Body of pancreas (tissue), 4 donors: ENCODE results near the gene CSNK2A3. TPM values are rescaled to one million over a fixed set of nuclear protein-coding genes. Genes with fewer than 3 reads are reported as not detected.

ENCODE experiments used
- ATAC-seq: fragments of 150-250 bp; one replicate; pipeline ENCODE4 v1.9.1; 2016
- DNase-seq, 4 donors: peaks; one replicate each; pipeline ENCODE4 v3.0.0-alpha.2; 2019
- H3K27ac ChIP-seq, 4 donors: fragments of 200-600 bp; sonication (generic); 1 replicate in 3 of 4; 2 replicates in 1 of 4; pipeline versions ENCODE4 v1.5.1 to v1.6.1; 2016 to 2019; ENCODE audit warnings: mild to moderate bottlenecking in 1 of 4, mixed read lengths in 1 of 4, moderate library complexity in 1 of 4
- H3K27me3 ChIP-seq, 2 donors: fragments of 200-600 bp; sonication (generic); one replicate each; pipeline ENCODE4 v1.6.0; 2016; ENCODE audit warnings: mild to moderate bottlenecking in 1 of 2
- H3K36me3 ChIP-seq, 2 donors: fragments of 200-600 bp; sonication (generic); replicated peaks in 1 of 2; 2 replicates each; pipeline ENCODE4 v1.5.1; 2016; ENCODE audit warnings: low read depth in 2 of 2; ENCODE audit not compliant: insufficient read depth in 1 of 2
- H3K4me1 ChIP-seq: fragments of 200-600 bp; sonication (generic); one replicate; pipeline ENCODE4 v1.6.0; 2016
- H3K4me3 ChIP-seq, 2 donors: fragments of 200-600 bp; sonication (generic); 1 replicate in 1 of 2; 2 replicates in 1 of 2; pipeline ENCODE4 v1.5.1; 2016 to 2019
- H3K9me3 ChIP-seq, 3 donors: fragments of 200-600 bp; sonication (generic); 1 replicate in 2 of 3; 2 replicates in 1 of 3; pipeline ENCODE4 v1.5.1; 2016
- CTCF ChIP-seq, 7 experiments: fragments of 450-650 bp in 4 of 7; fragments of 200-600 bp in 3 of 7; sonication (generic) in 3 of 7; IDR thresholded peaks; one replicate each; pipeline ENCODE4 v1.5.1; 2016 to 2019; ENCODE audit warnings: antibody characterized with exemption in 7 of 7
- POLR2A ChIP-seq, 3 donors: fragments of 450-650 bp; IDR thresholded peaks; one replicate each; pipeline ENCODE4 v1.6.1; 2016; ENCODE audit warnings: antibody characterized with exemption in 3 of 3, mild to moderate bottlenecking in 2 of 3
- WGBS, 2 donors: methylation state at CpG; one replicate each; pipeline ENCODE4 v1.1.5; 2017; 5-methylcytosine and 5-hydroxymethylcytosine counted together
- intact Hi-C: fragments of 100-400 bp; cut with DNase I; formaldehyde crosslinking; loops from one replicate; pipeline ENCODE4 v1.15.1; 2023
- total RNA-seq, 2 donors: library from RNA; depleted of rRNA; stranded (reverse); fragments of >200 nt; gene quantifications; one replicate each; pipeline ENCODE4 v1.1.0, GENCODE V29; 2016

Gene CSNK2A3
- total RNA-seq, 2 donors from 2014 or later, result 0.78 TPM; not detected in 1

GRCh38 chr11:11348303-11348702, 4.7 kb downstream of the CSNK2A3 start:
- Histone ChIP-seq H3K4me3 (no peak overlapping the region), H3K9me3 (no peaks in the 10 kb centered on the region), H3K27me3 (no peaks in the 10 kb centered on the region), H3K27ac (no peak overlapping the region), H3K4me1 (no peaks in the 10 kb centered on the region), H3K36me3 (no peaks in the 10 kb centered on the region)
- intact Hi-C loops, result no loop called here
- no peak for ATAC-seq
- 81 to 87% methylated on average over 5 of the region's 5 CpGs for WGBS, 2 donors
- DNase-seq, result no peak
- no peak for TF ChIP-seq CTCF (IDR thresholded peaks at IDR 0.05)
- TF ChIP-seq POLR2A (IDR thresholded peaks at IDR 0.05), result no peak

- H3K27ac ChIP-seq, result no peak overlapping the region
- ATAC-seq (no peak), DNase-seq (no peak)
- intact Hi-C loops, result no loop called here
- no peaks in the 10 kb centered on the region for H3K4me1 ChIP-seq
- no peaks in the 10 kb centered on the region for H3K27me3 ChIP-seq
- no peak for TF ChIP-seq CTCF (IDR thresholded peaks at IDR 0.05)
- no peak for TF ChIP-seq POLR2A (IDR thresholded peaks at IDR 0.05)
- no peaks in the 10 kb centered on the region for H3K9me3 ChIP-seq
- no peaks in the 10 kb centered on the region for H3K36me3 ChIP-seq
- WGBS, 2 donors, result 81% methylated on average over 7 of the region's 7 CpGs
- no peak overlapping the region for H3K4me3 ChIP-seq
Observed at GRCh38 chr11:11347592-11347991, 5.5 kb downstream of the CSNK2A3 start.

- 89 to 91% methylated on average over 4 of the region's 4 CpGs for WGBS, 2 donors
- no peak for DNase-seq
- TF ChIP-seq POLR2A (IDR thresholded peaks at IDR 0.05) (no peak), CTCF (IDR thresholded peaks at IDR 0.05) (no peak)
Observed at GRCh38 chr11:11346303-11346702, 6.7 kb downstream of the CSNK2A3 start.

GRCh38 chr11:11345099-11345498, 8.0 kb downstream of the CSNK2A3 start:
- DNase-seq (peak in 3 of 4 donors; percentile 14 to 34 (median 22)), ATAC-seq (no peak)
- Histone ChIP-seq H3K27ac (no peak overlapping the region), H3K36me3 (no peaks in the 10 kb centered on the region), H3K4me3 (no peak overlapping the region), H3K4me1 (no peaks in the 10 kb centered on the region), H3K9me3 (no peaks in the 10 kb centered on the region), H3K27me3 (no peaks in the 10 kb centered on the region)
- intact Hi-C loops, result no loop called here
- no peak for TF ChIP-seq CTCF (IDR thresholded peaks at IDR 0.05)
- TF ChIP-seq POLR2A (IDR thresholded peaks at IDR 0.05), result no peak
- WGBS, 2 donors, result 88 to 100% methylated on average over 1 of the region's 1 CpG

More at GRCh38 chr11:11346303-11346702, 6.7 kb downstream of the CSNK2A3 start:
- intact Hi-C loops, result no loop called here
- H3K36me3 ChIP-seq, result no peaks in the 10 kb centered on the region
- H3K27me3 ChIP-seq, result no peaks in the 10 kb centered on the region
- H3K4me3 ChIP-seq, result no peak overlapping the region
- no peak for ATAC-seq
- no peaks in the 10 kb centered on the region for H3K9me3 ChIP-seq
- no peak overlapping the region for H3K27ac ChIP-seq
- no peaks in the 10 kb centered on the region for H3K4me1 ChIP-seq

GRCh38 chr11:11344045-11344444, 9.0 kb downstream of the CSNK2A3 start:
- Histone ChIP-seq H3K4me1 (no peaks in the 10 kb centered on the region), H3K36me3 (no peaks in the 10 kb centered on the region), H3K27me3 (no peaks in the 10 kb centered on the region), H3K27ac (no peak overlapping the region), H3K4me3 (no peak overlapping the region), H3K9me3 (no peaks in the 10 kb centered on the region)
- ATAC-seq (no peak), DNase-seq (no peak)
- TF ChIP-seq POLR2A (IDR thresholded peaks at IDR 0.05) (no peak), CTCF (IDR thresholded peaks at IDR 0.05) (no peak)
- 66 to 82% methylated on average over 3 of the region's 3 CpGs for WGBS, 2 donors
- intact Hi-C loops, result no loop called here
